HG03135 (cell line): Measurements from ENCODE around the gene KNCN.

Experiments used
- ATAC-seq: cut with Tn5 transposase; IDR thresholded peaks from one replicate; pipeline ENCODE4 v1.9.1; 2021; ENCODE audit warnings: mild to moderate bottlenecking, moderate library complexity; ENCODE audit not compliant: unreplicated experiment

KNCN gene

DNA sequence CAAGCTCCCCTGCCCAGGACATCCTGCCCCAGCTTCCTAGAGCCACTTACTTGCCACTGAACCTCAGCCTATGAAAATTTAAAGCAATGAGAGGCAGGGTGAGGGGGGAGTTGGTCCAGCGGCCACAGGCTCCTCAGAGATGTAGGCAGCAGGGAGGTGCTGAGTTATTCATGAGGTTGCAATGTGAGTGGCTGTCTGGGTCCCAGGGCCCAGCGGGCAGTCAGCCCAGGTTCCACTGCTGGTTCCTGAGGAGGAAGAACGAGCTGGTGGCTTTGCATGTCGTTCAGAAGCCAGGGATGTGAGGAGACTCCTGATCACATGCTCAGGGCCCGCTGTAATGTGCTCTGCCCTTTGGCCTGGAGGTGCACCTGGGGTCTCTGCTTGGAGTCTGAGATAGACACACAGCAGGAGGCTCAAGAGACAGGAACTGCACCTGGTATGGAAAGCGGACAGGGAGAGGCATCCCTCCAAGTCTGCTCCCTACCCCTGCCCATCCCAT lies at the start of gene KNCN:
TSS of gene KNCN (minus strand) at position 51 of the 499 bp plus-strand sequence. CDS start 432 bp downstream, outside the sequence.
- no peak for ATAC-seq

DNA sequence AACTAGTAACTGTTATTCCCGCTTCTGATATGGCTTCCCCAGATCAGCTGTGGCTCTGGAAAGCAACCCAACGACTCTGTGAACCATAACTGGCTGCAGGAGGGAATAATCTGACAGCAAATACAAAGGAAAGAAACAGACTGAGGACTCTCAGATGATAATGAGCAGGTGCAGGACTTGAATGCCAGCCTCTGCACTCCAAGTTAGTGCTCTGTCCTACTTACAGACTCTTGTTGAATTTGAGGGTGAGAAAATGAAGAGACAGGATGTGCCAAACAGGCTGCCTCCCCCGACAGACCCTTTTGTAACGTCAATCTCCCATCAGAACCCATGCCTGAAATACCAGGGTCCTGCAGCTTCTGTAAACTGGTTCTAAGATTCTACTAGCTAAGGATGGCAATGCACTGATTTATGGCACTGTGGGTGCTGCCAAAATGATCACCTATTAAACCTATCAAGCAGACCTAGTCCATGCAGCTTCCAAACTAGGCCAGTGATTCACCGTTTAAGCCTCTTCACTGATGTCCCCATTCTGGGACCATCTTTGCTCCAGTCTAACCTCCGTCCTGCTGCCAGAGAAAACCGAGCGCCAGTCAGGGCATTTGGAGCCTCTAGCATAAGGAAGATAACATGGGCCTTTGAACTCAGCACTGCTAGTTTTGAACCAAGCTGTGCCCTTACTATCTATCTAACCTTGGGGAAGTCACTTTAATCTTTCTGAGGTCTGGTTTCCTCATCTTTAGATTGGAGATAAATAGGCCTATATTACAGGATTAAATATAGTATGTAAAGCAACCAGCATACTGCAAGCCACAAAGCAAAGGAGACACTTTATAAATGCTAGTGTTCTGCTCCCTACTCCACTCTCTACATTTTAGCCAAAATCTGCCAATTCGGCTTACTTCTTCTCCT lies 47.9 kb upstream of the KNCN start:
- no peak for ATAC-seq

DNA sequence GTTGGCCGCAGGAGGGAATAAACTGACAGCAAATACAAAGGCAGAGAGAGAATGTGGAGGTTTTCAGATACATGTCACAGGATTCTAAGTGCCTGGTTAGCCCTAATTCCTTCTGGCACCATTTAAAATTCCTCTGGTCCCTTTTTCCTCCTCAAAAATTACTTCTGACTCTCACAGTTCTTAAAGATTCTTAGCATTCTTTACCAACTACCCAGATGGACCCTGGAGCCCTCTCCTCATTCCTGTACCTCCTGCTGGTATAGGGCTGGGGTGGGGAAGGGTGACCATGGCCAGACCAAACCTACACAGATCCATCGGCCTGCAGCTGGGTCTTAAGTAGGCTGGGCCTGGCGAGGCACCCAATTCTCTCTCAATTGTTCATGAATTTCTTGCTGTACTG lies 45.4 kb upstream of the KNCN start:
- ATAC-seq, result no peak

DNA sequence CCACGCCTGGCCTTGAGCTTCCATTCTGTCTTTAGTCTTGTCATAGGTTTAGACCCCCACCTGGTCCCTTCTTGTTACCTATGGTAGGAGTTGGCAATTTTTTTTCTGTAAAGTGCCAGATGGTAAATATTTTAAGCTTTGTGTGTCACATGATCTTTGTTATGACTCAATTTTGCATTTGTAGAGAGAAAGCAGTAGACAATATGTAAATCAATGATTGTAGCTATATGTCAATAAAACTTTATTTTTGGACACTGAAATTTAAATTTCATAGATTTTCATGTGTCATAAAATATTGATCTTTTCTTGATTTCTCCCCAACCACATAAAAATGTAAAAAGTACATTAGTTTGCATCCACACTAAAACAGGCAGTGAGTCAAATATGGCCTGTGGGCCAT lies 44.6 kb upstream of the KNCN start:
- ATAC-seq, result no peak

DNA sequence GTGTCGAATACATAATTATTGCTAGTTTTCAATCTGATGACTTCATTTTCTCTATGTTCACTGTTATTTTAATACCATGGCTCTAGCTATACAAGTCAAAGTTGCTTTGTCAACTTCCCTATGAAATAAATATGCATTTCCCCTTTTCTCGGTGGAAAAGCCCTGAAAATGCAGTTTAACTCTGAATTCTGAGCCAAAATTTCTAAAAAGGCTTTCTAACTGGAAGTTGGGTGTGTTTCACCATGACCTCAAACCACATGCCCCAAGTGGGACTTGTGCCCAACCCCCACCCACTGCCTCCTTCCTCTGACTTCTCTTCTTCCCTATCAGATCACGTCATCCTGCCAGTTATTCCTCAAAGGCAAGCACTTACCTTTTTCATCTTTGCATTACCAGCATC lies 43.7 kb upstream of the KNCN start:
- no peak for ATAC-seq

DNA sequence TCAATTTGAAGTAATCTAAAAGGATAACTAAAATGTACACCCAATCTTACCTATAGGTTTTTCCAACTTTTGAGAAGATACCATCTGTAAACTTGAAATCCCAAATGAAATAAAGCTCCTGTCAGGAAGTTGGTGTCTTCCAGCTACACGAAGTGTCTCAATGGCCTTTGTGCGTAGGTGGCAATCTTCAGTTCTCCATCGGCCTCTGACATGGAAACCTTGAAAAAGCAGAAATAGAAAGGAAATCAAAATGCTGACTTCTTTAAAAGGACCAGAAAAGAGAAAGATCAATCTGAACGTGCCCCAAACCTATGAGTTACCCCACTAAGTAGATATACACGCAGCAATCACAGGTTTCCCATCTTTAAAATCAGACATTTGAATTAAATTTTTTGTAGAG lies 42.6 kb upstream of the KNCN start:
- ATAC-seq, result no peak

DNA sequence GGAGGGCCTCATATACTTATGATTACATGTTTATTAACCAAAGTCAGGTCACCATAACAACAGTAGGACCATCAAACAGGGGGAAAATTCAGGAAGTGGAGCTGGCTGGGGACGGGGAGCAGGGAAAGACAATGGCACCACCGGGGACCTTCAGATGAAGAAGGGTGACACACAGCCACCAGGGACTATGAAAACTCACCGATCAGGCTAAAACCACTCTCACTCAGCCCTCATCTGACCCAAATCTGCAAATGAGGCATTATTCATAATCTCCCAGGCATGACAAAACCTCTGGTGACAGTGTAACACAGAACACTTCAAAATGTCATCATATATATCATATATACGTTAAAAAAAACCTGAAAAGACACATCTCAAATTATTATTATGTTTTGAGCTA lies 41.4 kb upstream of the KNCN start:
- ATAC-seq, result no peak

DNA sequence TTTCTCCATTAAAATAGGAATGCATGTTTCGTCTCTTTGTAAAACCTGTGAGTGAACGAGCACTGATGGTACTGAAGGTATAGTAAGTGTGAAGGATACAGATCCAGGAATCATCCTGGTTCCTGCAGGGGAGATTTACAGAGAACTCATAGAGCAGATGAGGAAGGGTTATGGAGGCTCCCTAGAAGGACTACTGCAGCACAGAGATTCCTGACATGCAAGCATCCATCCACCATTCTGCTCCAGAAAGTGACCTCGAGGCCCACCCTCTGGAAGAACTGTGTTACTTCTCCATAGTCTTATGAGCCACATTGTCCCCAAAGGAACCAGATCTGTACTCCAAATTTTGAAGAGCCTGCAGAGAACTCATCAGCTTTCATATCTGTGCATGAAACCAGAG lies 38.1 kb upstream of the KNCN start:
- ATAC-seq, result no peak

DNA sequence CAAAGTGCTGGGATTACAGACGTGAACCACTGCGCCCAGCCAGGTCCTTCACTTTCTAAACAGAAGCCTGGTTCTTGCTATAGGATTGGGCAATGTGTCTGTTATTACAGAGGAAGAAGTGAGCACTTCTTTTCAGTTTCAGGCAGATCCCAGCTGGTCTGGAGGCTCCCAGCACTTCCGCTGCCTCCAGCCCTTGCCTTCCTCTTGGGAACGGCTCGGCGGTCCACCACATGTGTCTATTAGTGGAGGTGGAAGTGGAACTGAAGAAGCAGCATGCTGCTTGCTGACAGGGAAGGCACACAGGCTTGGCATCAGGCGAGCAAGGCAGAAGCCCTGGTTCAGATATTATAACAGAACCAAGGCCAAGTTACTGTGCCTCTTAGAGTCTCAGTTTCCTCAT lies 35.6 kb upstream of the KNCN start:
- ATAC-seq, result no peak

DNA sequence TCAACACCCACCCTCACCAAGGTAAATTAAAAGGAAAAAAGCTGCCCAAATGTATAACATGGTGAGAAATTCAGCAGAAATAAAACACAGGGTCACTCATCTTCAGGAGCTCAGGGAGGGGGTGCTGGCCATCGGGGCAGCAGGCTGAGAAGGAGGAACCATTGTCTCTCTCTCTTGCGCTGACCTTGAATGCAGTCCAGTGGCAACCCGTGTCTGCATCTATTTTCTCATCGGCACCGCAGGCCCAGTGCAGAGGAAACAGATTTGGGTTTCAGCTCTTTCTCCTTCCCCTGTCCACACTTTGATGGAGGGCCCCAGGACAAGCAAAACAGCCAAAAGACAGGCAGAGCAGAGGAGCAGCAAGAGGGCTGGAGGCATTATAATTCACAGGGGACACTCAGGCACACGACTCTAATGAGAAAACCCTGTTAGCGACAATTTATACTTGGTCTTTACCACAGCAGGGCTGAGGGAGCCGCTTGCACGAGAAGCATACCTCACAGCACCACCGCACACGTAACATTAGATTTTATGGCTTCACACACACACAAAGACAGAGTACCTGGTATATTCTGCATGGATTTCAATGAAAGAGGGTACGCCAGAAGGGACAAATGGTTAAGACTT lies 34.0 kb upstream of the KNCN start:
- no peak for ATAC-seq

DNA sequence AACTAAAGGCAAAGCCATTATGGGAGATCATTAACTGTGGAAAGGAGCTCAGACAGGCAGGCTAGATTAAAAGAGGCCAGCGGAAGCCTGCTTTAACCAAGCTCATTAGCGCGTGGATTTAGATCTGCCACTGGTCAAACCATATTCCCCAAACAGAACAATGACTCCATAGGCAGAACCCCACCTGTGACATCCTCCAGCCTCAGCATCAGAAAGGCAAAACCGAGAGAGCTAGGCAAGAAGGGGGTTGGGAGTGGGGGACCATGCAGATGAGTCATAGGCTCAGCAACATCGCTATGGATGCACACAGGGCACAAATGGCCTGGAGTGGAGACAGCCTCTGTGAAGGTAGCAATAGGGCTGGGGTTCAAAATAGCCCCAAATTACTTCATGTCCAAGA lies 32.0 kb upstream of the KNCN start:
- ATAC-seq, result no peak

DNA sequence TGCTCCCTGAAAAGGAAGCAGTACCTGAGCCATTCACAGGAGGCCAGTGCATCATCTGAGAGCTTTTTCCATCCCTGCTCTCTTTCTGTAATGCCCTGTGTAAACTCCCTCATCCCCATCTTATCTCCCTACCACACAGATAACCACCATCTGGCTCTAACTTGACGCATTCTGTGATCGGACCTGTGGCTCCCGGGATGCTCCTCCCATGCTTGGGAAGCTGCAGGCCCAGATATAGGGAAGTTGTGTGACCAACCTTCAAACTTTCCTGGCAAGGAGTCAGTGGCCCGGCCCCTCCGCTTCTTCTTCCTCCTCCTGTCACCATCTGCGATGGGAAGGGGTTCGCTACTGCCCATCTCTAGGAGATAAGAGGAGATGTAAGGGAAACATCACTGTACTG lies 31.5 kb upstream of the KNCN start:
- ATAC-seq, result no peak

DNA sequence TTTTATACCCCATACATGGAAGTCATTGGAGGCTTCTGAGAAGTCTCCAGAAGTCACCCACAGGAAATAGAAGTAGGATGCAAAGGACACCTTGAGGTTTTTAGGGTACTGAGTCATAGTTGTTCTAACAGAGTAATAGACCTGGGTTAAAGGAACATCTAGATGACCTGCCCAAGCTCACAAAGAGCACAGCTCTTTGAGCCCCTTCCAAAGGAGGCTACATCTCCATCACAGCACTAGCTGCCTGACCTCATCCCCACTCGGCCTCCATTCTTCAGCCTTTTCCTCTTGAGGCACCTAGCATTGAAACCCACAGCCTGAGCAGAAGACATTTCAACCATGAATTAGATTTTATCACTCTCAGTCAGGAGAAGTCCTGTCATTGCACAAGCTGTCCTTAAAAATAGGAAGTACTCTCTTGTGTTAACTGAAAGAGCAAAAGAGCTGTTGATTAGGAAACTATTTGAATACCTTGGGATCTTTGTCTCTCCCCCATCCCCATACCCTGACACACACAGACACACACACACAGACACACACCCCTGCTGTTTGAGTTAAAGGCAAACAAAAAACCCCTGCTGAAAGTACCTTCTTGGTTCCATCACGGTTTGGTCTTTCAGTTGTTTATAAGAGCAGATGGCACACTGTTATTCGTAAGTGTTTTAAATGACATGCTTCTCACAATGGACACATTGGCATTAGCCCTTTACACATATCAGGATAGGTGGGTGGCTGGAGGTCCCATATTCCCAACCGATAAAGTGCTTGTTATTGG lies 30.4 kb upstream of the KNCN start:
- no peak for ATAC-seq

DNA sequence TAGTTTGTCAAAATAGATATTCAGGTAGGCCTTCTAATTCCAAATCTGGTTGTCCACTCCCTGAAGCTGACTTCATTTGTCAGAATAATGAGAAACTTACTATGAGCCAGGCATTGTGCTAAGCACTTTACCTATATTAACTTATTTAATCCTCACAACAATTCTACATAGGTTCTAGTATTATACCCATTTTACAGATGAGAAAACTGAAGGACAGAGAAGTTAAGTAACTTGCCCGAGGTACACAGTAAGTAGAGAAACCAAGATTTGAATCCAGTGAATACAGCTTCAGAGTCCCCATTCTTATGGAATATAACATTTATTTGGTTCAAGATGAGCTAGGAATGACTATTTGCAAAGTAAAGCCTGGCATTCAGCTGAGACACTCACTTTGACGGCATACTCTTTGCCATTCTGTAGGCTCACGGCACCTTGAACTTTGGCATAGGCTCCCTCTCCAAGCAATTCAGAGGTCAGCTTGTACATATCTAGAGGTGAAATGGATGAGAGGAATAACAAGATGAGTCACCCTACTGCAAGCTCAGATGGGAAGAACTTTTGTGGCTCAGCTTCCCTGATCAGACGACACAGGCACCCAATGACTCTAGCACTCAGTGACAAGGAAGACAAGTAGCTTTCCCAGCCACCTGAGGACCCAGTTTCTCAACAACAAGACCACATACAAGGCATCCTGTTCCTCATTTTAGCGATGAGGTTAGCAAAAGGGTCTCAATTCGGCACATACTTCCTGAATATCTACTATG lies 28.9 kb upstream of the KNCN start:
- ATAC-seq, result no peak

DNA sequence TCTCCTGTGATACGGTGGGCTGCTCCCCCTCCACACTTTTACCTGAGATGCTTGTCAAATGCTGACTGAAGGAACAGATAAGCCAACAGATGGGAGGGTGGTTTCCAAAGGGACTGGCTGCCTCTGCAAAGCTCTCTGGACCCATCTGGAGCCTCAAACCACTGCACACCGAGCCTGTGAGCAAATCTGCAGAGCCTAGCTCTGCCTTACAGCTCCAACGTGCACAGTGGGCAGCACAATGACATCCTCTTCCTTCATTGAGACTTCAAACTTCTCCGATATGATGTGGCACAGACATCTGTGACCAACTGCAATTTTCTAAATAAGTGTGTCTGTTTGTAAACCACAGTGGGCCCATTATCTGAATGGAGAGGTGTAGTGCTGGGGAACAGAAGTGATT lies 26.2 kb upstream of the KNCN start:
- no peak for ATAC-seq

DNA sequence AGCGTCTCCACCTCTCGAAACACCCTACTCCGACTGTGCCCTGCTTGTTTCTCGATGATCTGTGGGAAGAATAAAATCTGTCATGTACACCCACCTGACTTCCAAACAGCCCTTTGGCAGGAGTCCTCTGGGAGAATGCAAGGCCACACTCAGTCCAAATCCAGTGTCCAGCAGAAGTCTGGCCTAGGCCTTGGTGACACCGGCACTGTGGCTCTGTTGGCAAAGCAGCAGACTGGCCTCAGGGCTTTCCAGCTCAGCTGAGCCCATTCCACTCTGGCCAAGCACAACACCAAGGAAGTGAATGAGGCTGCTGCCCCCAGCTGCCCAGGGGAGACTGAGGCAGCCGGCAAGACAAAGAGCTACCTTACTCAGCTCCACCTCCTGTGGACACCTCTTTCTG lies 25.1 kb upstream of the KNCN start:
- ATAC-seq, result no peak

DNA sequence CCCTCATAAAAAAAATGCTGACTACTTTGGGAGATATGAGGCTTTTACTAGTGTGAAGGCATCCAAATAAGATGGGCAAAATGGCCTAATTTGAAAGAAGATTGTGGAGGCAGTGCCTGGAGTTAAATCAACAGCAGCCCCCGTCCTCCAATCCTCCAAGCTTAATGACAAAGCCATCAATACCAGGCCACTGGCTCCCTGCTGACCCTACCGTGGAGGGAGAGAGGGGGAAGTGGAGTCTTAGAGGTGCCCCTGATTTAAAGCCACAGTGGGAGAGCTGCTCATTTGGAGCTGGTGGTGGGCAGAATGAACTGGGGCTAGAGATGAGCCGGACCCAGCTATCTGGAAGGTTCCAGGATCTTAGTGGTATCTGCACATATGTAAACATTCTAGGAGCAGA lies 24.3 kb upstream of the KNCN start:
- ATAC-seq, result no peak

DNA sequence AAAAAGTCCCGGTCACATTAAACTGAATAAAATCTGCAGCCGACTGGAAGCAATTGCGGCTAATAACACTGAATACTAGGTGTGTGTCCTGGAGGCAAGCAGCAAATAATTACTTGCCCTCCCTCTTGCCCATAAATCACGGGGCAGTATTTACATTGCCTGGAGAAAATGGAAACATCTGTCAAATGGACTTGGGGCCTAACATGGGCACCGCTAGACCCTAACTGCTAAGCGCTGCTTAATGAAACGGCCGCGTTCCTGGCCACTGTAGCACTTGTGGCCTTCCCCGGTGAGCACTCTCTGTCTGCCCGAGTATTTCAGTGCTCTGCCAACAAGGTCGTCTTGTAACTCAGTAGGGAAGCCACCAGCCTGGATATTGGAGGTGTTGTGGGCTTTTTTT lies 23.9 kb upstream of the KNCN start:
- ATAC-seq, result no peak

DNA sequence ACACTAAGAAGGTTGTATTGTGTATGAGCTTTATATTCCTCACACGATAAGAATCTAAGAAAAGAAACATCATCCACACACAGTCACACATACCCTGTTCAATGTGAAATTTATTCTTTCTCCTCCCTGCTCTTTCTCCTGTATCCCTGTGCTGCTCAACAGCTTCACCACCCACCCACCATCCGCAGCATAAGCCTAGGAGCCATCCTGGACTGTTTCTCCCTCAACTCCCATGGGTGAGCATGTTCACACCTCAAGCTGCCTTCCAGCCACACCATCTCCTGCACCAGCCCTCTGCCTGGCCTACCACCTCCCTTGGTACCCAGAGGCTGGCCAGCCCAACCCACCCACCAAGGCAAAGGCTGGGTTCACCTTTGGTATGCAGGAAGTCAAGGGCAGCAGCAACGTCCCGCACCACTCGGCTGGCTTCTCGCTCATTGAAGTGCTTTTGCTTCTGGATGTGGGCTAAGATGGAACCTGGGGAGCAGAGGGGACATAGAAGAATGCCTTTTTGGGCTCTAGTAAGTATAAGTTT lies 20.3 kb upstream of the KNCN start:
- ATAC-seq, result no peak

DNA sequence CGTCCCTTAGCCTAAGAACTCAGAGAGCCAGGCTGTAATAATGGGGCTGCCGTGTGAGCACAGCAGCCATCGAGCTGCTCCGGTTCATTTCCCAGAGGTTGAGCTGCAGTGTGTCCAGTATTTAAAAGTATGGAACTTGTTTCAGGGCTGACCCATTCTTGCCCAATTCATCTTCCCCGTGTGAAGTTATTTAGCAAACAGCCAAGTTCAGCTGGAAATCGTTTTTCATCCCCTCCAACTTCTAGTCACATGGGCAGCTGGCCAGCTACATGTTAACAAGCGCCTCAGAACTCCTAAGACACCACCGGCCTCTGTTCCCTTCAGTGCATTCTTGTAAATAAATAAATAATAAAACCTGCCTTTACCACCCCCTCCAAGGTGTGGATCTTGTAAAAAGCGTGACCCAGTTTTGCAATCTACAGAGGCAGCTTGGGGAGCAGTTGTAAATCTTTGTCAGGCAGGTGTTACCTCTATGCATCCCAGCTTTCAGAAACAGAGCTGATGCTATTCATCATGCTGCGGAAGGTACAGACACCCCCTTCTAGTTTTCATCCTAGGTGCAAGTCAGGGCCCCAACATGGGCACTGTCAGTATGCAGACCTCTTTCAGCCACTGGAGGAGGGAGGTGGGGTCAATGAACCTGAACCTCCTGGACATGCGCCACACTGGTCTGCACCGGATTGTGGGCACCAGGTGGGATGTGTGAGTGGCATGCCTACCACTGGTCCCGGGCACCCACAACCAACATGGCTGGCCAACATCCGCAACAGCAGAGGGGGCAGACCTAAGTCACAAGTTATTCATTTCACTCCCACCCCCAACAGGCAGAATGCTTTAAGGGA lies 18.7 kb upstream of the KNCN start:
- no peak for ATAC-seq
